H1 (cell line): ENCODE measurements around the gene SNRPE.

Experiments used
- ASH2L ChIP-seq: fragments of 200-600, 300-600 bp; sonication (generic); IDR thresholded peaks from one replicate; pipeline ENCODE4 v1.7.1; 2017; ENCODE audit warnings: low read length
- CBX8 ChIP-seq: fragments of 300-800, 300-1000 bp; sonication (generic); IDR thresholded peaks from 2 replicates; pipeline ENCODE4 v1.7.1; 2016; ENCODE audit warnings: low read depth, low read length, borderline replicate concordance
- CHD2 ChIP-seq: IDR thresholded peaks from 2 replicates; pipeline ENCODE4 v1.6.1; 2012; ENCODE audit warnings: low read length, improper control_type of control experiment
- EZH2 ChIP-seq: fragments of 200-600 bp; sonication (generic); IDR thresholded peaks from 2 replicates; pipeline ENCODE4 v1.7.1; 2012; ENCODE audit warnings: low read depth, mild to moderate bottlenecking, moderate library complexity, low read length, inconsistent platforms; ENCODE audit not compliant: severe bottlenecking
- HDAC6 ChIP-seq: IDR thresholded peaks from one replicate; pipeline ENCODE4 v1.7.1; 2012; ENCODE audit warnings: low read depth, mild to moderate bottlenecking, inconsistent platforms, low read length, moderate library complexity
- MAFK ChIP-seq: IDR thresholded peaks from 2 replicates; pipeline ENCODE4 v1.6.1; 2012; ENCODE audit warnings: low read depth, mild to moderate bottlenecking, improper control_type of control experiment, low read length
- RFX5 ChIP-seq: IDR thresholded peaks from 2 replicates; pipeline ENCODE4 v1.6.1; 2011; ENCODE audit warnings: low read depth, low read length, improper control_type of control experiment, borderline replicate concordance
- SP1 ChIP-seq: IDR thresholded peaks from 2 replicates; pipeline ENCODE4 v1.6.1; 2011; ENCODE audit warnings: low read depth, low read length
- SP4 ChIP-seq: IDR thresholded peaks from 2 replicates; pipeline ENCODE4 v1.6.1; 2012; ENCODE audit warnings: low read length, inconsistent platforms
- TAF7 ChIP-seq: optimal IDR thresholded peaks from 2 replicates; pipeline ENCODE3; 2011; ENCODE audit warnings: low read depth, mild to moderate bottlenecking, inconsistent platforms, low read length, moderate library complexity, borderline replicate concordance
- YY1 ChIP-seq: IDR thresholded peaks from 2 replicates; pipeline ENCODE4 v1.6.1; 2011; ENCODE audit warnings: low read depth, mild to moderate bottlenecking, low read length
- TF ChIP-seq, protein P1 (sequence below), 3 experiments: IDR thresholded peaks; 1 replicate in 2 of 3; 2 replicates in 1 of 3; pipeline versions ENCODE4 v1.5.1 to v1.6.1; 2011; ENCODE audit warnings: low read length in 3 of 3, mild to moderate bottlenecking in 3 of 3, inconsistent platforms in 2 of 3, low read depth in 1 of 3, moderate library complexity in 1 of 3; ENCODE audit not compliant: insufficient read depth in 1 of 3; ENCODE audit errors: control extremely low read depth in 1 of 3

GRCh38 chr1:203898458-203899352, 37.3 kb downstream of the SNRPE start:
- TF ChIP-seq EZH2 (no peak), HDAC6 (no peak), MAFK (no peak), SP1 (no peak), TAF7 (no peak), ASH2L (no peak), RFX5 (no peak), YY1 (no peak), SP4 (no peak), CBX8 (no peak), CHD2 (no peak)
- TF ChIP-seq, protein P1, sequence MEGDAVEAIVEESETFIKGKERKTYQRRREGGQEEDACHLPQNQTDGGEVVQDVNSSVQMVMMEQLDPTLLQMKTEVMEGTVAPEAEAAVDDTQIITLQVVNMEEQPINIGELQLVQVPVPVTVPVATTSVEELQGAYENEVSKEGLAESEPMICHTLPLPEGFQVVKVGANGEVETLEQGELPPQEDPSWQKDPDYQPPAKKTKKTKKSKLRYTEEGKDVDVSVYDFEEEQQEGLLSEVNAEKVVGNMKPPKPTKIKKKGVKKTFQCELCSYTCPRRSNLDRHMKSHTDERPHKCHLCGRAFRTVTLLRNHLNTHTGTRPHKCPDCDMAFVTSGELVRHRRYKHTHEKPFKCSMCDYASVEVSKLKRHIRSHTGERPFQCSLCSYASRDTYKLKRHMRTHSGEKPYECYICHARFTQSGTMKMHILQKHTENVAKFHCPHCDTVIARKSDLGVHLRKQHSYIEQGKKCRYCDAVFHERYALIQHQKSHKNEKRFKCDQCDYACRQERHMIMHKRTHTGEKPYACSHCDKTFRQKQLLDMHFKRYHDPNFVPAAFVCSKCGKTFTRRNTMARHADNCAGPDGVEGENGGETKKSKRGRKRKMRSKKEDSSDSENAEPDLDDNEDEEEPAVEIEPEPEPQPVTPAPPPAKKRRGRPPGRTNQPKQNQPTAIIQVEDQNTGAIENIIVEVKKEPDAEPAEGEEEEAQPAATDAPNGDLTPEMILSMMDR (IDR thresholded peaks at IDR 0.05; ENCODE audit: control extremely low read depth in 1 of 3, insufficient read depth in 1 of 3, low read depth in 1 of 3, low read length in 3 of 3), result no peak
